NCI-H1436 treated with DMSO at 0.1 percent for 48 hours (cell line): ENCODE measurements around the gene GUCD1.

ENCODE experiments used
- DNase-seq: peaks from one replicate; lab custom pipeline; 2025; lab: John Stamatoyannopoulos, UW

GUCD1 gene

DNA sequence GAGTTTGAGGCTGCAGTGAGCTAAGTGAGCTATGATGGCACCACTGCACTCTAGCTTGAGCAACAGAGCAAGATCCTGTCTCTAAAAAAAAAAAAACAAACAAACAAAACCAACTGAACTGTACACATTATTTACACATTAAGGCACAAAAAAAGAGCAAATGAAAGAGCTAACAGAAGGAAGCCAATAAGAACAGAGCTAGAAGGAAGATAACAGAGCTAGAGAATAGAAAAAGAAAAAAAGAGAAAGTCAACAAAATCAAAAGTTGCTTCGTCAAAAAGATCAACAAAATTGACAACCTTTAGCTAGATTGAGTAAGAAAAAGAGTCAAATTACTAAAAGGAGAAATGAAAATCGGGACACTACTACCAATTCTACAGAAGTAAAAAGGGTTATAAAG lies 25.0 kb downstream of the GUCD1 start:
- no peak for DNase-seq

DNA sequence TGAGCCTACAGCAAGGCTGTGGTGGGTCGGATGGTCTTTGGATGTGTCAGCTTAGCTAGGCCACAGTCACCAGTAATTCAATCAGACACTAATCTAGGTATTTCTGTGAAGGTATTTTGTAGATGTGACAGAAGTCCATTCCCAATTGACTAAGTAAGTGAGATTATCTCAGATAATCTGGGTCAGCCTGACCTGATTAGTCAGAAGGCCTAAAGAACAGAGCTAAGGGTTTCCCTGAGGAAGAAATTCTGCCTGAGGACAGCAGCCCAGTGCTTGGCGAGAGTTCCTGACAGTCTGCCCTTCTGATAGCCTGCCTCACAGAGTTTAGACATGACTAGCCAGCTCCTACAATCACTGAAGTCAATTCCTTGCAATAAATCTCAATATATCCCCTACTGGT lies 28.7 kb downstream of the GUCD1 start:
- DNase-seq, result no peak

DNA sequence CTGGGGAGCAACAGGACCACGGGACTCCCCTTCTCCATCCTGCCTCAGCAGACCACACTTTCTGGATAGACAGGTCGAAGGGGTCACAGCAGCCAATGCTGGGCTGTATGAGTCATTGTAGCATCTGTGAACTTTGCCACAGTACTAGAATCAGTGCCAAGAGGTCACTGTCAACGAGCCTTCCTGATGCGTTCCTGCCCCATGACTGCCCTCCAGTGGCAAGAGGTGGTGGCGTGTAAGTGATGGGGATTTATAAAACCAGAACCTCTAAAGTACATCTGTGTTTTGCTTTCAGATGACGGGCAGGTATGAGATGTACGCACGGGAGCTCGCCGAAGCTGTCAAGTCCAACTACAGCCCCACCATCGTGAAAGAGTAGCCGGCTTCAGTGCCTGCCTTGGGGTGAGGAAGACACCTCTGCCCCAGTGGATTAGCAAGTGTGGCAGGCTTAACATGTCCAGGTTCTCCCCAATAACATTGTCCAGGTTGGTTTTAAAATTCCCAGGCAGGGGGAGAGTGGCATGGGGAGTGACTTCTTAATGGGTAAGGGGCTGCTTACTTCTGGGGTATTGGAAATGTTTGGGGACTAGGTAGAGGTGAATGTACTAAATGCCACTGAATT lies 29.4 kb downstream of the GUCD1 start:
- DNase-seq, result no peak

DNA sequence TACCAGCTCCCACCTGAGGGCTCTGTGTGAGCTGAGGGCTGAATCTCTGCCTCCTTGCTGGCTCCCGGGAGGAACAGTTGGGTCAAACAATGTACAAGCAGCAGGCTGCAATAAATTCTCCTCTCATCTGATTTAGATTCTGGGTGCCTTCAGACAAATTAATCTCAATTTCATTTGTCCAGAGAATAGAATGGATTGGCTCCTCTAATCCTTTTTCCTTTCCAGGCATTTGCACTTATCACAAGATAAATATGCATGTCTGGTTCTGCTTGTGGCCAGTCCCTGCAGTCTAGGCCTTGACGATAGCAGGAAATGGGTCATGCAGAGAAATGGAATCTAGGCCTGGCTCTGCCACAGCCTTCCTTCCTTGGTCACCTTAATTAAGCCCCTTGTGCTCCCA lies 31.1 kb downstream of the GUCD1 start:
- DNase-seq, result no peak

DNA sequence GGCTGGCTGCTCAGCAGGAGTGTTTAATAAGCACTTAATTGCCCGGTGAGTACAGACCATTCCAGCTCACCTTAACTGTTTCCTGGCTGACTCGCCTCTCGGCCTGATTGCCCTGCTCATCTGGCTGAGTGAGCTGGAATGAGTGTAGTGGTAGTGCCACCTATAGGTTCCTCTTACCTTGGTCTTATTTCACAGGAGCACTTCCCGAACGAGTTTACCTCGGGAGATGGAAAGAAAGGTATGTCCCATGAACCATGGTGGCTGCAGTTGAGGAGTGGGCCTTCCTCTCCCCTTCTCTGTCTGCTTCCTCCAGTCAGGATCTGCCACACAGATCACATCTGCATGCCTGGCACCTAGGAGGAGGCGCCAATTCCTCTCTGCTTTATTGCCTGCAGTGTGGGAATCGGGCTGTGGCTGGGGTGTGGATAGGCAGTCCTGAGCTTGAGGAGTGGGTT lies 33.1 kb downstream of the GUCD1 start:
- DNase-seq, result peak; percentile 61

DNA sequence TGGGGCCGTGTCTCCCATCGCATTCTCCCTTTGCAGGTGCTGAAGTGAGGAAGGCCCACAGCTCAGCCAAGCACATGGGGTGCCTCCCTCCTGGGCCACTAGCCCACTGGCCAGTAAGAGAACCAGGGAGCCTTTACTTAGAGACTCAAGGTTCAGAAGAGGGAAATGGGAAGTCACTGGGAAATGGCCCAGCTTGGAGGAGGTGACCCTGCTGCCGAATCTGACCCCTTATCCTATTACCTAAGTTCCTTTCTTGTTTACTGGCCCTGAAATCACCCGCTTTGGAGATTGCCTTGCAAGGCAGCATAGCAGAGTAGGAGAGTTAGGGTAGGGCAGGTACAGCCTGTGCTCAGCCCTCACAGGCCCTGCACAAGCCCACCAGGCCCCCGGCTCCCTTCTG lies 35.4 kb downstream of the GUCD1 start:
- DNase-seq, result no peak

DNA sequence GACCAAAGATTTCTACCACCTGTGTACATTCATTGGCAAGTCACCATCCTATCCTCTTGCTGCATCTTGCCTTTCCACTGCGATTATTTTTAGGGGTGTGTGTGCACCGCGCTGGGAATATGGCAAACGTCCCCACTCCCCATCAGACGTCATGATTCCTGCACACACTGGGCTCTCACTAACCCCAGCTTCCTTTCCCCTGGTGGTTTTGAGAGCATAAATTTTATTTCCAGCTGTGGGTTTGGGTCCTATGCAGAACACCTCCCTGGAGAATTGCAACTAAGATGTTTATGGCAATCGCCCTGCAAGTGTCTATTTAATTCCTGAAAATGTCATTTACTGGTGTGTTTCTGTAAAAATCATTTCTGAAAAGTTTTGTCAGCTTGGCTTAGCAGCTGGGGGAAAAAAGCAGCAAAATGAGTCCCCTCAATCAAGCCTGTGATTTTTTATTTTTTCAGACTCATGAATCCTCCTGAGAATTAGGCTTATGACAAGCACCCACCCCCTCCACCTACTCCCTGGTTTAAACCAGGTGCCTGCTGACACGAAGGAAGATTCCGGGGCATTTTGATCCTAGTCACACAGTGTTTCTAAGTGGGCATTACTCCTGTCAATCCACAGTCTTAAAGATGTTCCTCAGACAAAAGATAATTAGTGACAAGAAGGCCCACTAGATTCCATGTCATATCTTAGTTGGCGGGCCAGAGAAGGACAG lies 36.0 kb downstream of the GUCD1 start:
- no peak for DNase-seq

DNA sequence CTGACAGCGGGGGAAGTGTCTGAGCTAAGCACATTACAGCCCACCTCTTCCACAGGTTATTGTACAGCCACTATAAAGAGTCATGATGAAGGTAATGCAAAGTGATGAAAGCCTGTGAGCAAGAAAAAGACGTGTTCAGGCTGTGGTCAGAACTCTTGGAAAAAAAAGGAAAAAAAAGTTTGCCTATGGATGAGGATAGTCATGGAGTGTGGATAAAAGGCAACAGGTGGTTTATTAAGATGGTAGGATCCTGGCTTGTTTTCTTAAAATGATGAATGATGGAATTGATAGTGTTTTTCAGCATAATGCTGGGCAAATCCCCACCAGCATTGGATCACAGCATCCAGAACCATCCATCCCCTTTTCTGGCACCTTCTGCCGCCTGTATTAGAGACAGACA lies 36.7 kb downstream of the GUCD1 start:
- no peak for DNase-seq

DNA sequence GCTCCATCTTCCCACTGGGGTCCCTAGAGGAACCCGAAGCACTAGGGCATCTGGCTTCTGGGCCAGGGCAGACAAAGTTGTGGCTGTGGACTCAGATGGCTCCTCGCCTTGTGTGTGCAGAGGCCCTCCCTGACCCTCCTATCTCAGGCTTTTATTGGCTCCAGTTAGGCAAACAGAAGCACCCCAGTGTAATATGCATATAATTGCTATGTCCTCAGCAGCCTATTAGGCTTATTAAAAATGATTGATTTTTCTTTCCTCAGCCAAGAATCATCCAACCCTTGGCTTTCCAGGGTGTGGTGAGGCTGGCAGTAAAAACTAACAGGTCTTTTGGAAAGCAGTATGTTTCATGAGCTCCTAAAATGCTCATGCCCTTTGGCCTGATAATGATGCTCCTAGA lies 37.5 kb downstream of the GUCD1 start:
- no peak for DNase-seq

DNA sequence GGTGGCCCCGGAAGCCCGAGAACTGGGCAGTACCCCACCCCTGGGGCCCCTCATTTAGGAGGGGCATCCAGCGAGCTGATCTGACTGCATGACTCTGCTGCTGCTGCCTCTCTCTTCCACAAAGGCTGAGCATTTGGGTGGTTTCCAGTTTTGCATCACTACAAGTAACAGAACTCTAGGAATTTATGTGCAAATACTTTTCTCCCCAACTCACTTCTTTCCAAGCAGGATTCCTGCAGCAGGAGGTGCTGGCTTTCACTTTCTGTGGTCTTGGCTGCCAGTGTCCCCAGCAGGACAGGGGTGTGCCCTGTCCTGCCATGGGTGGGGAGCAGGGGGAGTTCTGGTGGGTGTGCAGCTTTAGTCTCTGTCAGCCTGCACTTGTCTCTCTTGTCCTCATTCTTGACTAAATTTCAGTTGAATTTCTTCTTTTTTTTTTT lies 38.6 kb downstream of the GUCD1 start:
- DNase-seq, result no peak

DNA sequence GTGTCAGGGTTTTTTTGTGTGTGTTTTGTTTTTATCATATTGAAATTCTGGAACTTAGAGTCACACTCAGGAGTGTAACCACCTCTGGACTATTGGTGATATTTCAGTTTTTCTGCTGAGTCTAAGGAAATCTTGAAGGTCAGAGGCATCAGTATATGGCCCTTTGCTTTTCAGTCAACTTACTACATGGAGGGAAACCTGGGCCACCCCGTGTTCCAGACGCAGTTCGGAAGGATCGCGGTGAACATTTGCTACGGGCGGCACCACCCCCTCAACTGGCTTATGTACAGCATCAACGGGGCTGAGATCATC lies 40.0 kb downstream of the GUCD1 start:
- DNase-seq, result no peak

DNA sequence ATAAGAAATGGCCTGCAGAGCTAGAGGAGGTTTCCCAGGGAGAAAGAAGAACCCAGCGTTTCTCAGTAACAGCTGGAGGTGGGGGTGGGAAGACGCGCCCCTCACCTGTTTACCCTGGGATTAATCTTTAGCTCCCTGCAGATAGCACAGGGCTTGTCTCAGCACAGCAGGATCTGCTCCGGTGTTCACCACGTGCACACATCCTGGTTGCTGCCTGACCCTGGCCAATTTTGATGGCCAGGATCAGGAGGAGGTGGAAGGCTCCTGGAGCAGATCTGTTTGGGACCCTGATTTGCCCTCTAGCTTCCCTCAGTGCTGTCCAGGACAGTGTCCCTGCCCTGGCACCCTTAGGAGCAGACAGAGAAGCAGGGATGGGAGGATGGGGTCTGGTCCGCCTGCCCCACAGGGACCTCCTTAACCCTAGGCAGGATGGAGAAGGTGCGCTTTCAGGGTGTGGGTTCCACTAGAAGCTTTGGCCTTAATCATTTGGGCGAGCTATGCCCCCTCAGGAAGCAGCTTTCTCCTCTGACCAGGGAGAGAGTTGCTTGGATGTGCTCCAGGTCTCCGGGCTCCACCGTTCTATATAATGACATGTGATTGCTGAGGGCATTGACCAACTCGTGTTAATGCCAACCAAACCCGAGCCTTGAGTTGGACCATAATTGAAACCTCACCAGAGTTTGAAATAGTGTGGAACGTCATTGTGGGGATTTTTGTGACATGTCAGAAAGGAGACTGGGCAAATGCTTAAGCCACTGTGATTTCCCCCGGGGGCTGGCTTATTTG lies 40.5 kb downstream of the GUCD1 start:
- no peak for DNase-seq

DNA sequence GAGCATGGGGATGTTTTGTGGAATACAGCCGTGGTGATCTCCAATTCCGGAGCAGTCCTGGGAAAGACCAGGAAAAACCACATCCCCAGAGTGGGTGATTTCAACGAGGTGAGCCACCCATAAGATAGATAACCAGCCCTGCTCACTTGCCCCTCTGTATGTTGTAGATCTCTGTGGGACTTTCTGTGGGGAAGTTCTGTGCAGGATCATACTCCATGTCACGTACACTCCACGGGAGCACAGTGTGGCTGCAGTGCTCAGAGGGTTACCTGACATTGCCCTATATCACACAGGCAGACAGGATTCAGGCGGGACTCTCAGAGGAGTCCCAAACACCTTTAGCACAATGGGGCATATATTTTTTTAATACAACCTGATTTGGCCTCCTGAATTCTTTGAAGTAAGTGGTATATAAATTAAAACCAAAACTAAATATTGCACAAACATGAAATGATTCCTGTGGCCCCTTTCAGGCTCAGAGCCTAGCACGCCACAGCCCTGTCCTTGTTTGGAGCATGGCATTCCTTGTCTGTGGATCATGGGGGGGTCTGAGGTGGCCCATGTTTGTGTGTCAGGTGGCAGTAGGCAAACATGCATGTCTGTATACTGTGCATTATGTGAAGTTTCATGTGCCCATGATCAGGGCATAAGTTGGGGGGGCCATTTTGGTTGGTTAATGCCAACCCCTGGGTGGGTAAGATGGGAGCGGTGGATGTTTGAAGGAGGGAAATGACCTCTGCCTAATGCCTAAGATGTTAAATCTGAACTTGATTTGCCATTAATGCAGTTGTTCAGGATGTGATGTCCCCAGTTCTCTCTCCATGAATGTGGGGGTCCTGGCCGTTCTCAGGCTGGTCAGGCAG lies 41.3 kb downstream of the GUCD1 start:
- no peak for DNase-seq

DNA sequence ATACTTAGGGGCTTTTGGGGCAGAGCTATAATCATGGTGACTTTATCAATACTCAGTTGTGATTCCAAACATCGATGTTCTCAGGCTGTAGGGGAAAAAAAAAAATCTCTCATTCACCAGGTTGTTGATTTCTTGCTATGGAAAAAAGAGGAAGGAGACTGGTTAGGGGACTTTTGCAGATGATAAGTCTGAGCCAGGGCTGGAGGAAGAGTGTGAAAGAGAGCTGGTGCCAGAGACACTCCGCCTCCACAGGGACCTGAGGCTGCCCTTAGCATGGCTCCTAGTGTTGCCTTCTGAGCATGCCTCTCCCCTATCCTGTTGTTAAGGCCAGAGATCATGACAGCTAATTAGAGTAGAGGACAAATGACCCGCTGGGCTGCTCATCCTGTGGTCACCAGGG lies 42.9 kb downstream of the GUCD1 start:
- DNase-seq, result no peak

DNA sequence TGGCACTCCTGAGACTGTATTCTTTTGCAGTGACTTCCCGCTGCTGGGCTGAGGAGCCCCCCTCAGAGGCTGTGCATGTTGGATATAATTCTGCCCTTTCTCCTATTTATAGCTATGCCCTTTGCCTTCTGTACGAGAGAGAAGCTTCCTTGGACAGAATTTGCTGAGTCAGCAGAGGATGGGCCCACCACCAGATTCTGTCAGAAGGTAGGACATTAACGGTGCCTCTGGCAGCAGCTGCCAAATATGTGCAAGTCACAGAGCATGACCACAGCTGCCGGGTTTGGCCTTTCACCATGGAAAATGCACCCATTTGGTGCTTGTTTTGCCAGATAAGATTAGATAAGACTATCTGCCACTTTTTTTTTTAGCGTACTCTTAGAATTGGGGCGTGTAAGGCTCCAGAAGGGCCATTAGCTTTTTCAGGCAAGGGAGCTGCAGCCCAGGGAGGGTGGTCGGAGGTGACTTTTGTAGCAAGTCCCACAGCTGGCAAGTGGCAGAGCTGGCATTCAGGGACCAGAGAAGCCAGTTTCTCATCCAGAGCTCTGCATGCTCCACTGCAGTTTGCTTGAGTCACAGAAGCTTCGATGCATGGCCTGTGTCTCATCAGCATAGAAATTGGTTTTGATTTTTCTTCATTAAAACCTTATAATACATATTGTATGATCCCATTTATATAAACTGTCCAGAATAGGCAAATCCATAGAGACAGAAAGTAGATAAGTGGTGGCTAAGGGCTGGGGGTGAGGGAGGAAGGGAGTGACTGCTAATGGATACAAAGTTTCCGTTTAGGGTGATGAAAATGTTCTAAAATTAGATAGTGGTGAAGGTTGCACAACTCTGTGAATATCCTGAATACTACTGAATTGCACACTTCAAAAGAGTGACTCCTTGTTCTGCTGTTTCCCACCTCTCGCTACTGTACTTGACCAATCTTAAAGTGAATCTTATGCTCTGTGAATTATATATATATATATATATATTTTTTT lies 44.0 kb downstream of the GUCD1 start:
- DNase-seq, result no peak

DNA sequence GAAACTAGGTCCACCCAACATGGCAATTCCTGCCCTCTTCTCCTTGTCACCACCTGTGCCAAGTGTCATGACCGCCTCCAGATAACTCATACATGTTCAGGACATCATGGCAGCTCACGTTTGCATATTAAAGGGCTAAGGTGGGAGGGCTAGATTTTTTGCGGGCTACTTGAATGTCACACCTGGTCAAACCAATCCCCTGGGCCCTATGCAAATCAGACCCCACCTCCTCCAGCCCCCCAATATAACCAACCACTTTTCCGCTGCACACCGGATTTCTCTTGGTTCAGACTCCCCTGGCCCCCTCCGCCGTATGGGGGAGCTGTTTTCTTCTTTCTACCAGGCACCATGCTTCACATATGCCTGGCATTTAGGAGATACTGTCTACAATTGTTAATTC lies 47.2 kb downstream of the GUCD1 start:
- DNase-seq, result no peak

DNA sequence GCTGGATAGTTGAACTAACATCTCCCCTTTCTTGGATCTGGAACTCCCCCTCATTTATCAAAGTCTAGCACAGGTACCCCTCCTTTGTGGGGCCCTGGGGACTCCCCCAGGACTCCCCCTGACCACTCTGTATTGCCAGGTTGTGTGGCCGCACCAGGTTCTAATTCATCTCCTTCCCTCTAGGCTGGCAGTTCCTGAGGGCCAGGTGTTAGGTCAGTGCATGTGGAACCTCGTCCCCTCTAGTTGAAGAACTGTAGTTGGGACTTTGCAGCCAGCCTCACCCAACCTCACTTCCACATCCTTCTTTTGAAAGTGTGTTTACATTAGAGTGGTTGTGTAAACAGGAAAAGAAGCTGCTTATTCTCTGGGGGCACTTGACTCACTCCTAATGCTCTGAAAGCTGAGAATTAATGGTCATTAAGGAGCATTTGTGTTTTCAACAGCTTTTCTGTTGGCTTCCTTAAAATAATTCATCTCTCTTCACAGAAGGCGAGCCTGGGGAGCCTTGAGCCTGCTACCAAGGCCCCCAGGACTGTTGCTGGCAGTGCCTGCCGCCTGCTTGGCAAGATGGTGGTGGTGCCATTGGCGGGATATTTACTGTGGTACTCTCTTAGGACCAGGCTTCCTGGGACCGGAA lies 48.0 kb downstream of the GUCD1 start:
- peak; percentile 76 for DNase-seq

DNA sequence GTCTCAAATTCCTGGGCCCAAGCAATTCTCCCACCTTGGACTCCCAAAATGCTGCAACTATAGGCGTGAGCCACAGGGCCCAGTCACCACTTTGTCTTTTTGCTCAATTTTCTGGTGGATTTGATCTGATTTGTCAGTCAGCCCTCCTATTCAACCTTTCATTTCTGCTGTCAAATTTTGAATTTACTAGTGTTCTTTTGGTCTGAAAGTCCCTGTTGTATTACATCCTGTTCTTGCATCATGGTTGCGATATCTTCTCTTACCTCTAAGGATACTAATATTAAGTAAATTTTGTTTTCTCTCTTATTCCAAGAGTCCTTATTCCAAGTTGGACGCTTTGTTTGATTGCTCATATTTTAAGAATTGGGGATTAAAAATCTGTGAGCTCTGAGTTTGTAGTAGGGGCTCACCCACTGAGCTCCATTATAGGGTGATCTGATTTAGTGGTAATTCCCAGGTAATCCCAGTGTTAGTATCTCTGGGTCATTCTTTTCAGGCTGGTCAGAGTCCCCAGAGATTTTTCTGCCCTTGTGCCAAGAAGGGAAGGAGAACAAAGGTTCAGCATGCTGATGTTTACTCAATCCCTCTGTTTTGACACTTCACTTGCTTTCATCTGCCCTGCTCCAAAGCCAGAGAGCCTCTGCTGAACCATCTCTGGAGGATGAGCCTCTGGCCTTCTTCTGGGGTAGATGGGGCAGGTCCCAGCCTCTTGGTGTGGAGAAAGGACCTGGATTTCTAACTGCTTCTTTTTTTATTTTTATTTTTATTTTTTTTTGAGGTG lies 49.8 kb downstream of the GUCD1 start:
- no peak for DNase-seq

DNA sequence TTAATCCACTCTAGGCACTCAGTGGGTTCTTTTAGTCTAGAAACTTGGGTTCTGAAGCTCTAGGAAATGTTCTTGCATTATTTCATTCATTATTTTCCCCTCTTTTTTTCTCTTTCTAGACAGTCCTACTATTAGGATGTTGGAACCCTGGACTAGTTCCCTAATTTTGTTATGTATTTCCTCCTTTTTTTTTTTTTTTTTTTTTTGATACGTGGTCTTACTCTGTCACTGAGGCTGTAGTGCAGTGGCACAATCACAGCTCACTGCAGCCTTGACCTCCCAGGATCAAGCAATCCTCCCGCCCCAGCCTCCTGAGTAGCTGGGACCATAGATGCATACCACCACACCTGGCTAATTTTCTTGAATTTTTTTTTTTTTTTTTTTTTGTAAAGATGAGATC lies 50.4 kb downstream of the GUCD1 start:
- no peak for DNase-seq

DNA sequence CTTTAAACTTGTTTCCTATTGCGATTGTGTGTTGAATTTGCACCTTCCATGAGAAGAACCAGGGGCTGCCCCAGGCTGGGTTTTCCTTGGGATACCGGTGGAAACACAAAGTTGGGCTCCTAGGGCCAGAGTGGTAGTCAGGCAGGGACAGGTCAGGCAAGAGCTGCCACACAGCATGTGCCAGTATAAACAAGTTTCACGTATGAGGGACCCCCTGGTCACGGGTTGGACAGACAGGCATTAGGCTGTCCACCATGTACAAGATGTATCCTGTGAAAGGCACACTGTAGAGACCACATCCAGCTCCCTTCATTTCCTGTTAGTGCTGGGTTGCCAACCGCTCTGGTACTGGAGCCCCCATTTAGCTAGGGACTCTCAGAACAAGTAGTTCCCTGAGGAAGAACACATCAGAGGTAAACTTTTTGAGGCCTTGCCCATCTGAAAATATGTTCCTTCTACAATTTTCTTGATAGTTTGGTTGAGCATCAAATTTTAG lies 51.0 kb downstream of the GUCD1 start:
- DNase-seq, result no peak
